Loucy (cell line): ENCODE results near the gene STK32C.

ENCODE experiments used
- EZH2phosphoT487 ChIP-seq: fragments of 200-600 bp; IDR thresholded peaks from 2 replicates; pipeline ENCODE4 v1.6.1; 2018; ENCODE audit warnings: antibody characterized with exemption, mild to moderate bottlenecking, moderate library complexity, borderline replicate concordance
- TF ChIP-seq, protein P1 (sequence below): fragments of 200-600 bp; sonication (generic); conservative IDR thresholded peaks from 2 replicates; pipeline ENCODE4 v1.5.1; 2014; ENCODE audit warnings: mild to moderate bottlenecking, antibody characterized with exemption, low read length

DNA sequence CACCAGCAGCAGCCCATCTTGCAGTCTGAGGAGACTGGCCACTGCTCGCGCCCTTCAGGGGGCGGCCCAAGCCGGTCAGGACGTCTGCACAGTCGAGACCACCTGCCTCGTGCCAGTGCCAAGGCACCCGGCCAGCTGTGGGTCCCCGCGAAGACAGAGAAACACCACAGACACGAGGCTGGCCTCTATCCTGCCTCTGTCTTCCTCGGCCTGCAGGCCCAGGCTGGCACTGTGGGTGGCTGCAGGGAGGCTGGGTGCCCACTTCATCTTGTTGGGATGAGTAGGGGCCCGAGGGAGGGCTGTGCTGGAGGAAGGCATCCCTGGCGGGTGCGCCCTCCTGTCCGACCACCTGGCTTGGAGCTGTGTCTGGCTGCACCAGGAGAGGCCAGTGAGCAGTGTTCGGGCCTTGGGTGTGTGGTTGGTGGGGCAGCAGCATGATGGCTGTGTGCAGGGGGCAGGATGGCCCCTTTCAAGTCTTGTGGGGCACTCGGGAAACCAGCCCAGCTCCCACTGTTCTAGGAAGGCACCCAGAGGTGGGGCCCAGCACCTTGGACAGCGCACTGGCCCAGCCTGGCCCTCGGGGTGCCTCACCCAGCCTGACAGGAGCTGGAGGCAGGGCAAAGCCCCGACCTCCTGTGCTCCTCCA lies 113.7 kb downstream of the STK32C start:
- TF ChIP-seq, protein P1, sequence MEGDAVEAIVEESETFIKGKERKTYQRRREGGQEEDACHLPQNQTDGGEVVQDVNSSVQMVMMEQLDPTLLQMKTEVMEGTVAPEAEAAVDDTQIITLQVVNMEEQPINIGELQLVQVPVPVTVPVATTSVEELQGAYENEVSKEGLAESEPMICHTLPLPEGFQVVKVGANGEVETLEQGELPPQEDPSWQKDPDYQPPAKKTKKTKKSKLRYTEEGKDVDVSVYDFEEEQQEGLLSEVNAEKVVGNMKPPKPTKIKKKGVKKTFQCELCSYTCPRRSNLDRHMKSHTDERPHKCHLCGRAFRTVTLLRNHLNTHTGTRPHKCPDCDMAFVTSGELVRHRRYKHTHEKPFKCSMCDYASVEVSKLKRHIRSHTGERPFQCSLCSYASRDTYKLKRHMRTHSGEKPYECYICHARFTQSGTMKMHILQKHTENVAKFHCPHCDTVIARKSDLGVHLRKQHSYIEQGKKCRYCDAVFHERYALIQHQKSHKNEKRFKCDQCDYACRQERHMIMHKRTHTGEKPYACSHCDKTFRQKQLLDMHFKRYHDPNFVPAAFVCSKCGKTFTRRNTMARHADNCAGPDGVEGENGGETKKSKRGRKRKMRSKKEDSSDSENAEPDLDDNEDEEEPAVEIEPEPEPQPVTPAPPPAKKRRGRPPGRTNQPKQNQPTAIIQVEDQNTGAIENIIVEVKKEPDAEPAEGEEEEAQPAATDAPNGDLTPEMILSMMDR = no peak
- no peak for TF ChIP-seq EZH2phosphoT487
